SU-DHL-6 (cell line): ENCODE results near the gene PODNL1.

Experiments
- CTCF ChIP-seq: fragments of 200-600 bp; sonication (generic); IDR thresholded peaks from one replicate; pipeline ENCODE4 v1.5.1; 2017; ENCODE audit warnings: antibody characterized with exemption, mild to moderate bottlenecking, low read length, moderate library complexity; ENCODE audit not compliant: insufficient read depth, poor library complexity, severe bottlenecking
- EZH2phosphoT487 ChIP-seq: fragments of 200-600 bp; sonication (generic), shearing (Covaris generic); conservative IDR thresholded peaks from 2 replicates; pipeline ENCODE4 v1.6.1; 2018; ENCODE audit warnings: mild to moderate bottlenecking, antibody characterized with exemption, low read length, moderate library complexity, mixed read lengths

GRCh38 chr19:13882836-13883235 lies 55.4 kb downstream of the PODNL1 start:
- TF ChIP-seq CTCF (no peak), EZH2phosphoT487 (no peak)
